ENCODE measurements around the gene PLEKHG4.

PLEKHG4 gene

DNA sequence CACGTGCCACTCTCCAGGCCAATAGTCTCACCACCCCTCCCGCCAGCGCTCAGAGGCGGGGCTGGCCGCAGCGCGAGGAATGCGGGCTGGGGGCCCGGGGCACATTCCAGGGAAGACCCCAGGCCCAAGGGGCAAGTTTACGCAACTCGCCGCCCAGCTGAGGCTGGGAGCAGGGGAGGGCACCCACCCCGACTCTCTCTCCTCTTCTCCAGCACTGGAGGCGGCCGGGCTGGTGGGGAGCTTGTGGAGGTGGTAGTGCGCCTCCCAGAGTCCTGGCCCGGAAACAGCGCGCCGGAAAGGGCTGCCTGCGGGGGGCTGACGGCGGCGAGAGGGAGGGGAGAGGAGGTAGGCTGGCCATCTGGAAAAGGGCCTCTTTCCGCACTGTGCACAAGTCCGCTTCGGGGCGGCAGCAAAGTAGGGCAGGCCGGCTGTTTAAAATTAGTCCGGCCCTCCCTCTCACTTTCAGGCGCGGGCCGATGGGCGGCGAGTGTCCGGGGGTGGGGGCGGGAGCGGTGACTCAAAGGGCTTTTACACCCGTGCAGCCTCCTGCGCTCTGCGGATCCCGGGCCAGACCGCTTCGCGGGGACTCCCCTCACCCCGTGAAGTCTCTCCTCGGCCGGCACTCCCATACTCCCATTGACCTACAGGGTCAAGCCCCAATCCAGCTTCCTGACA is 33.1 kb upstream of the PLEKHG4 start:
- TF ChIP-seq, protein P1, sequence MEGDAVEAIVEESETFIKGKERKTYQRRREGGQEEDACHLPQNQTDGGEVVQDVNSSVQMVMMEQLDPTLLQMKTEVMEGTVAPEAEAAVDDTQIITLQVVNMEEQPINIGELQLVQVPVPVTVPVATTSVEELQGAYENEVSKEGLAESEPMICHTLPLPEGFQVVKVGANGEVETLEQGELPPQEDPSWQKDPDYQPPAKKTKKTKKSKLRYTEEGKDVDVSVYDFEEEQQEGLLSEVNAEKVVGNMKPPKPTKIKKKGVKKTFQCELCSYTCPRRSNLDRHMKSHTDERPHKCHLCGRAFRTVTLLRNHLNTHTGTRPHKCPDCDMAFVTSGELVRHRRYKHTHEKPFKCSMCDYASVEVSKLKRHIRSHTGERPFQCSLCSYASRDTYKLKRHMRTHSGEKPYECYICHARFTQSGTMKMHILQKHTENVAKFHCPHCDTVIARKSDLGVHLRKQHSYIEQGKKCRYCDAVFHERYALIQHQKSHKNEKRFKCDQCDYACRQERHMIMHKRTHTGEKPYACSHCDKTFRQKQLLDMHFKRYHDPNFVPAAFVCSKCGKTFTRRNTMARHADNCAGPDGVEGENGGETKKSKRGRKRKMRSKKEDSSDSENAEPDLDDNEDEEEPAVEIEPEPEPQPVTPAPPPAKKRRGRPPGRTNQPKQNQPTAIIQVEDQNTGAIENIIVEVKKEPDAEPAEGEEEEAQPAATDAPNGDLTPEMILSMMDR (IDR thresholded peaks at IDR 0.05; ENCODE audit: low read depth, low read length): peak; percentile 36
- peak overlapping the region; percentile 72 for H3K4me3 ChIP-seq (ENCODE audit: low read depth, low read length)

DNA sequence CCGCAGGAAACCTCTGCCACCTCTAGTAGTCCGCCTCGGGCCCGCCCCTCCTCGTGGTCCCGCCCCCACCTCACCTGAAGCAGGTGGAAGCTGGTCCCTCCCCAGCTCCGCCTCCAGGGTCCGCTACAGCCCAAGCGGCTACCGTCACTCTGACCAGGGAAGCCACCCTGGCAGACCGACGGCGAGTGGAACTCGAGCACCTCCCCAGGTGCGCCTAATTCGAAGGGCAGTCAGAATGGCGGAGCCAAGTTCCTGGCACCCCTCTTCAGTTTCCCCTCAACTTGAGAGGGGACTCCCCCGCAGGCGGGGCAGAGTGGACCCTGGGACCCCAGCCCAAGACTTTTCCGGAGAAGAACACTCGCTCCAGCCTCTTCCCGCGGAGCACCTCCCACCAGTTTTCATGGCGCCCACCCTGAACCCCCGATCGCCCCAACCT is 32.6 kb upstream of the PLEKHG4 start:
- peak overlapping the region; percentile 72 for H3K4me3 ChIP-seq (ENCODE audit: low read depth, low read length)
- TF ChIP-seq, protein P1 (IDR thresholded peaks at IDR 0.05; ENCODE audit: low read depth, low read length): no peak

DNA sequence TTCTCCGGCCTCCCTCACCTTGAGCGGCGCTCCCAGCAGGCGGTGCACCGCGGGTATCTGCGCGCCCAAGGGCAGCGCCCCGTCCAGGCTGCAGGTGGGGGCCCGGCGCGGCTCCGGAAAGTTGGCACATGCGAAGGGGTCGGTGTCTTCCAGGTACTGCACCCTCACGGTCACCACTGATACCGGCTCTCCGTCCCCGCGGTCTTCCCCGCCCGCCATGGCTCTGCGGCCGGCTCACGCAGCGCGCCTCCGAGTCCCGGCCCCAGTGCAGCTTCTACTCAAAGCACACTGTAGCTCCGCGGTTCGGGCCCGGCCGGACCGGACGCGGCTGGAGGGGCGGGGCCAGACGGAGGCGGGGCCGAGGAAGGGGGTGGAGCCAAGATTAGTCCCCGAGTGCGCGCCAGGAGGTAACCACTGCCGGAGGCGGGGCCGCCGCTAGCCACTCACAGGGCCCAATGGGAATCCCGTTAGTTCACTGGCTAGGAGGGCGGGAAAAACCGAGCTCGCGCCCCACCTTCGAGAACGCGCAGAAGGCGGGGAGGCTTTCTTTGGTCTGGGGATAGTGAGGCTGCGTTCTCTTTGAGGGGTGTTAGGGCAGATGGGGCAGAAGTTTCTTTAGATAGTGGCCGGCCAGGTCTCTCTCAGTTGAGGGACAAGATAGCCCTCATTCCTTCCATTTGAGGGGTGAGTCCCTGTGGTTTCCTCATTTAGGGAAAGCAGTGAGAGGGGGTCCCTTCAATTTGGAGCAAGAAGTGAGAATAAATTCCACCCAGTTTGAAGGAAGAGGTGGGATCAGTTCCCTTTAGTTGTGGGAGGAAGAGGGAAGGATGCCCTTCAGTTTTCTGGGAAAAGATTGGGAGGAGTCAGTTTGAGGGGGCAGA is 31.9 kb upstream of the PLEKHG4 start, which contains the start of gene FHOD1:
FHOD1 (minus strand) TSS at position 290 of the 881 bp plus-strand sequence; CDS start at position 219, 71 bp downstream.
- TF ChIP-seq, protein P1 (IDR thresholded peaks at IDR 0.05; ENCODE audit: low read depth, low read length): no peak
- H3K4me3 ChIP-seq (ENCODE audit: low read depth, low read length): peak within 1 kb of the TSS; percentile 72

DNA sequence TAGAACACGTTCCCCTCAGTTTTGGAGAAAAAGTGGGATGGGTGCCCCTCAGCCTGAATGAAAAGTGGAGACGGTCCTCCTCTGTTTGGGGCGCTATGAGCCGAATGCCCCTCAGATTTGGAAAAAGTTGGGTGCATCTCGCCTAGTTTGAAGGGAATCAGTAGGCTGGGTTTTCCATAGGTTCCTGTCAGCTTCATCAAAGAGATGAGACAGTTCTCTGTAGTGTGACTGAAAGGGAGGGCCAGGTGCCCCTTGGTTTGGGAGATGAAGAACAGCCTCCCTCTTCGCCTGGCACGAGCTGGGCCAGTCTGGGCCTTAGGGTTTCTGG is 31.3 kb upstream of the PLEKHG4 start:
- H3K4me3 ChIP-seq (ENCODE audit: low read depth, low read length): peak overlapping the region; percentile 72

DNA sequence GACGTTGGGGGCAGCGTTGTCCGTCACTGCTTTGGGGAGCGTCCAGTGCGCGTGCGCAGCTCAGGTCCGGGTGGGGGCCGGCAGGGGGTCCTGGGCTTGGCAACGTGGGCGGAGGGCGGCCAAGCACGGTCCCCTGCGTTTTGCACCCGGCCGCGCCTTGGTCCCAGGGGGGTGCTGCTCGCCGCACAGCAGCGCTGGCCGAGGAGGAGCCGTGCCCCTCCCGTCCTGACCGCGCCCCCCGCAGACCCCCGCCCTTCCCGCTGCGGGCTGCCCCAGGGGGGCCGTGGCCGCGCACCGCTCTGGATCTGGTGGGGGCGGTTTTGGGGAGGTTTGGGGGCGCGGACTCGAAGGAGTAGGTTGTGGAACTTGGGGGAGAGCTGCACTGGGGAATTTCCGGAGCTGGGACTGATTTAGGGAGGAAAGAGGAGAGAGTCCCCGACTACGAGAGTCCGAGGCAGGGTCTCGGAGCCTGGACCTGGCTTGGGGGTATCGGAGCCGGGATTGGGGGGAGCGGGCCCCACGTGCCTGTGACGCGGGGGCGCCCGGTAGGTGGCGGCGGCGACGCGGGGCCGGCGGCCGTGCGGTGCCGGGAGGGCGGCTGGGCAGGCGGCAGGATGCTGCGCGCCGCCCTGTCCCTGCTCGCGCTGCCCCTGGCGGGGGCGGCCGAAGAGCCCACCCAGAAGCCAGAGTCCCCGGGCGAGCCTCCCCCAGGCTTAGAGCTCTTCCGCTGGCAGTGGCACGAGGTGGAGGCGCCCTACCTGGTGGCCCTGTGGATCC is 30.7 kb upstream of the PLEKHG4 start, which contains the start of gene SLC9A5:
SLC9A5 (plus strand) TSS at position 579 of the 777 bp plus-strand sequence; CDS start at position 615, 36 bp downstream.
- TF ChIP-seq, protein P1 (IDR thresholded peaks at IDR 0.05; ENCODE audit: low read depth, low read length): no peak
- peak within 1 kb of the TSS; percentile 72 for H3K4me3 ChIP-seq (ENCODE audit: low read depth, low read length)

More for the DNA sequence above, 31.3 kb upstream of the PLEKHG4 start:
- TF ChIP-seq, protein P1 (IDR thresholded peaks at IDR 0.05; ENCODE audit: low read depth, low read length): no peak

DNA sequence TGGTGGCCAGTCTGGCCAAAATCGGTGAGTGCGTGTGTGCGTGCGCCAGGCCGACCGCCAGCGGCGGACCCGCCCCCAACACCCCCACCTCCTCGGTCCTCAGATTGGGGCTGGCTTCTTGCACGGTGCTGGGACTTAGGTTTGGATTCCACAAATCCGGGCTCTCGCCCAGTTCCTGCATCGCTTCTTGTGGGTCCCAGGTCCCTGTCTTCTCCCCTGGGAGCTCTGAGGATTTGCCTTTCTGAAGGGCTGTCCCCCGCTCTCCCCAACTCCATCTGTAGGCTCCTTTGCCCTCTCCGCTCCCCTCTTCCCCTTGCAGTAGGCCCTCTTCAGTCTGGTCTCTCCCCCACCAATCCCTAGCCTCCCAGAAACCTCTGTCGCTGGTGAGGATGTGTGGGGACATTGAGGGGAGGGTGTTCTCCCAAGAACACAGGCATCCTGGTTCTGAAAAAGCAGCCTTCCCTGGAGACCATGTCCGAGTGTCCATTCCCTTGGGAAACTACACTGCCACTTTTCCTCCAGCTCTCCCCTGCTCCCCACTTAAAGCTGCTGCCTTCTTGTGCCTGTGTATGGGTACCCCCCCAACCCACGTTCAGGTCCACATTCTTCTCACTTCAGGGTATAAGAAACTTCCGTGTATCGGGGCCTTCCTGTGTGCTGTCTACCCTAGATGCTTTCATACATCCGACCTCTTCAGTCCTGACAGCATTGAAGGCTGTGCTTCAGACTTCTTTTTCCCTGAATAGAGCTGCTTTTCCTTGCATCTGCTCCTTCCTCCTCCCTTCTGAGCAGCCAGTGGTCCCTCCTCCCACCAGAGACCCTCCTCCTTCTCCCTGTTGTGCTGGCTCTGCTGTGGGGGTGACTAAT is 29.9 kb upstream of the PLEKHG4 start:
- H3K4me3 ChIP-seq (ENCODE audit: low read depth, low read length): peak overlapping the region; percentile 72
- TF ChIP-seq, protein P1 (IDR thresholded peaks at IDR 0.05; ENCODE audit: low read depth, low read length): no peak
